Endothelial cell of umbilical vein (primary cell): ENCODE results near the gene TOPORS. TPM values are rescaled to one million over a fixed set of nuclear protein-coding genes. Genes with fewer than 3 reads are reported as not detected.

Source experiments
- BruUV-seq: library from RNA; stranded (reverse); fragments of 400-500 nt; replicated peaks from 2 replicates; lab custom pipeline; 2021; lab: Mats Ljungman, UMichigan
- CTCF ChIA-PET: fragments of 300-600, 350-600 bp; sonication (Branson Sonifier 250); formaldehyde crosslinking; loops from one replicate; lab custom pipeline; 2021; ENCODE audit warnings: antibody characterized with exemption, inconsistent platforms; lab: Charles Lee
- POLR2A ChIA-PET: fragments of 300-600, 350-600 bp; sonication (Branson Sonifier 250); formaldehyde crosslinking; loops from one replicate; lab custom pipeline; 2021; ENCODE audit warnings: antibody characterized with exemption, inconsistent platforms; lab: Charles Lee
- DNase-seq: peaks from one replicate; pipeline ENCODE4 v3.0.0-alpha.2; 2011; ENCODE audit warnings: low read depth, low spot score
- FAIRE-seq: peaks from 2 replicates; lab custom pipeline; 2011; peaks lifted over from hg19 to GRCh38; lab: Jason Lieb, UNC
- H2AFZ ChIP-seq: 2 replicates; pipeline ENCODE4 v1.6.0; 2012; ENCODE audit warnings: low read depth, low read length, control low read depth, inconsistent platforms
- H3K27ac ChIP-seq: 2 replicates; pipeline ENCODE4 v1.5.1; 2011; ENCODE audit warnings: low read depth, mild to moderate bottlenecking, control low read depth, low read length, moderate library complexity; ENCODE audit not compliant: insufficient read depth
- H3K27me3 ChIP-seq, 2 experiments: 2 replicates each; pipeline versions ENCODE4 v1.6.0 to v1.6.1; 2011; ENCODE audit warnings: low read length in 2 of 2, mixed read lengths in 1 of 2; ENCODE audit not compliant: control insufficient read depth in 2 of 2, insufficient read depth in 2 of 2
- H3K36me3 ChIP-seq, 2 experiments: 2 replicates in 1 of 2; 3 replicates in 1 of 2; pipeline ENCODE4 v1.5.1; 2011; ENCODE audit warnings: low read length in 2 of 2, mild to moderate bottlenecking in 1 of 2, moderate library complexity in 1 of 2; ENCODE audit not compliant: control insufficient read depth in 2 of 2, insufficient read depth in 2 of 2; ENCODE audit errors: extremely low read depth in 1 of 2
- H3K4me1 ChIP-seq: 3 replicates; pipeline ENCODE4 v1.5.1; 2011; ENCODE audit warnings: mild to moderate bottlenecking, low read length; ENCODE audit not compliant: control insufficient read depth, insufficient read depth; ENCODE audit errors: extremely low read depth
- H3K4me2 ChIP-seq: 2 replicates; pipeline ENCODE4 v1.6.1; 2011; ENCODE audit warnings: low read length, control low read depth, mixed read lengths; ENCODE audit not compliant: insufficient read depth
- H3K4me3 ChIP-seq, 3 experiments: fragments of 200-600 bp in 1 of 3; sonication (generic), shearing (Covaris generic) in 1 of 3; replicated peaks in 1 of 3; 2 replicates each; pipeline ENCODE4 v1.5.1; 2011 to 2016; ENCODE audit warnings: control low read depth in 3 of 3, low read length in 3 of 3, mild to moderate bottlenecking in 2 of 3, inconsistent platforms in 1 of 3, low read depth in 1 of 3, moderate library complexity in 1 of 3; ENCODE audit not compliant: insufficient read depth in 1 of 3
- H3K79me2 ChIP-seq: 2 replicates; pipeline ENCODE4 v1.6.0; 2012; ENCODE audit warnings: low read length, inconsistent platforms; ENCODE audit not compliant: control insufficient read depth, insufficient read depth
- H3K9ac ChIP-seq: replicated peaks from 2 replicates; pipeline ENCODE3; 2011; ENCODE audit warnings: low read length, control low read depth; ENCODE audit not compliant: insufficient read depth; ENCODE audit errors: extremely low read depth
- H3K9me1 ChIP-seq: replicated peaks from 3 replicates; pipeline ENCODE4 v1.6.0; 2011; ENCODE audit warnings: mild to moderate bottlenecking, low read length; ENCODE audit not compliant: control insufficient read depth, insufficient read depth; ENCODE audit errors: extremely low read depth
- H3K9me3 ChIP-seq: replicated peaks from 2 replicates; pipeline ENCODE4 v1.5.1; 2012; ENCODE audit warnings: low read length, inconsistent platforms; ENCODE audit not compliant: control insufficient read depth, insufficient read depth
- H4K20me1 ChIP-seq: replicated peaks from 2 replicates; pipeline ENCODE3; 2011; ENCODE audit warnings: mild to moderate bottlenecking, low read length; ENCODE audit not compliant: control insufficient read depth, insufficient read depth; ENCODE audit errors: extremely low read depth
- EZH2 ChIP-seq: IDR thresholded peaks from 2 replicates; pipeline ENCODE4 v1.6.1; 2012; ENCODE audit warnings: borderline replicate concordance, low read depth, mild to moderate bottlenecking, moderate library complexity, low read length, inconsistent platforms; ENCODE audit not compliant: severe bottlenecking
- FOS ChIP-seq: IDR thresholded peaks from 2 replicates; pipeline ENCODE4 v1.6.1; 2011; ENCODE audit warnings: mild to moderate bottlenecking, low read length, moderate library complexity, borderline replicate concordance; ENCODE audit not compliant: insufficient read depth
- GATA2 ChIP-seq: IDR thresholded peaks from 2 replicates; pipeline ENCODE4 v1.7.0; 2011; ENCODE audit warnings: low read depth, mild to moderate bottlenecking, moderate library complexity, mixed read lengths, low read length; ENCODE audit not compliant: insufficient read length, insufficient read depth
- JUN ChIP-seq: IDR thresholded peaks from 2 replicates; pipeline ENCODE4 v1.6.1; 2011; ENCODE audit warnings: borderline replicate concordance, low read depth; ENCODE audit not compliant: insufficient read length, insufficient read depth
- MYC ChIP-seq: IDR thresholded peaks from one replicate; pipeline ENCODE4 v1.6.1; 2011; ENCODE audit warnings: mild to moderate bottlenecking, low read depth, low read length
- POLR2A ChIP-seq: IDR thresholded peaks from 2 replicates; pipeline ENCODE4 v1.6.1; 2012; ENCODE audit warnings: low read depth, mild to moderate bottlenecking, control low read depth, low read length
- POLR2AphosphoS5 ChIP-seq: IDR thresholded peaks from 2 replicates; pipeline ENCODE4 v1.6.1; 2012; ENCODE audit warnings: low read depth, mild to moderate bottlenecking, control low read depth, low read length, moderate library complexity; ENCODE audit not compliant: insufficient read depth
- dilution Hi-C: fragments of 300-500 bp; cut with MboI; formaldehyde crosslinking; loops from one replicate; pipeline ENCODE4 v1.15.0; 2019; ENCODE audit warnings: low sequenced_read_pairs; ENCODE audit not compliant: extremely low pct_ligation_motif_present
- intact Hi-C: fragments of 100-400 bp; cut with micrococcal nuclease; formaldehyde crosslinking; loops from one replicate; pipeline ENCODE4 v1.10.0; 2022
- polyA plus RNA-seq, 4 experiments: library from polyadenylated mRNA; depleted of rRNA in 3 of 4; stranded (reverse) in 3 of 4; unstranded in 1 of 4; fragments of >200 nt; gene quantifications; 2 replicates each; pipeline versions ENCODE4 v1.2.1 to v1.2.3, GENCODE V29; 2011 to 2012; ENCODE audit warnings: missing spikeins in 1 of 4
- total RNA-seq: library from RNA; stranded (reverse); gene quantifications from 2 replicates; pipeline ENCODE4 v1.2.3, GENCODE V29; 2021
- TF ChIP-seq, protein P1 (sequence below): IDR thresholded peaks from 2 replicates; pipeline ENCODE4 v1.6.1; 2011; ENCODE audit not compliant: insufficient read depth, insufficient read length
- TF ChIP-seq, protein P2 (sequence below), 2 donors: IDR thresholded peaks; 1 replicate in 1 of 2; 2 replicates in 1 of 2; pipeline ENCODE4 v1.5.1; 2011; ENCODE audit warnings: low read length in 2 of 2, mild to moderate bottlenecking in 2 of 2, moderate library complexity in 2 of 2, control low read depth in 1 of 2, inconsistent platforms in 1 of 2, low read depth in 1 of 2; ENCODE audit not compliant: insufficient read depth in 1 of 2; ENCODE audit errors: extremely low read depth in 1 of 2

The TOPORS gene
- total and polyA plus RNA-seq, 2 donors (not counting 3 experiments of a cell fraction or from before 2014, with no cell fraction given) = 6.1 to 16.2 TPM

DNA sequence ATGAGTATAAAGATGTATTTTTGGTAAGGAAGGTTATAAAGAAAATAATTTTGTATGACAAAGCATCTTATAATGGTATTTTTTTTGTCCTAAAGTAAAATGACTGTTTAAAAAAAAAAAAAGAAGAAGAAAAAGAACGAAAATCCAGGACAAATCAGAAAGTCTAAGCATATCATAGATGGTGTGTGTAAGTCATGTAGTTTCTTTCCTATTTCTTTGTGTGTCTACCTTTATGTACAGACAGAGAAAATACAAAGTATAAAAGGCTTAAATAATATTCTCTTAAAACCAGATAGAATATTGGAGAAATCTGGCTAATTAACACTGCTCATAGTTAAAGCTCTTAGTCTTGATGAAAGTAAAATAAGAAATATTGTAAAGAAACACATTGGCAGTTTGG, 34.1 kb downstream of the TOPORS start:
- dilution Hi-C loops = no loop called here
- CTCF ChIA-PET = no interaction called here

More for the DNA sequence above, 34.1 kb downstream of the TOPORS start:
- no peak overlapping the region for H2AFZ ChIP-seq
- no peaks in the 10 kb centered on the region for H3K9me3 ChIP-seq
- no peak overlapping the region for H3K4me2 ChIP-seq
- H3K9me1 ChIP-seq = no peaks in the 10 kb centered on the region
- DNase-seq = no peak
- no peak for FAIRE-seq
- no peaks in the 10 kb centered on the region for H3K27me3 ChIP-seq
- TF ChIP-seq, protein P1, sequence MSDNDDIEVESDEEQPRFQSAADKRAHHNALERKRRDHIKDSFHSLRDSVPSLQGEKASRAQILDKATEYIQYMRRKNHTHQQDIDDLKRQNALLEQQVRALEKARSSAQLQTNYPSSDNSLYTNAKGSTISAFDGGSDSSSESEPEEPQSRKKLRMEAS = no peak
- TF ChIP-seq GATA2 = no peak
- TF ChIP-seq MYC = no peak
- TF ChIP-seq, protein P2, sequence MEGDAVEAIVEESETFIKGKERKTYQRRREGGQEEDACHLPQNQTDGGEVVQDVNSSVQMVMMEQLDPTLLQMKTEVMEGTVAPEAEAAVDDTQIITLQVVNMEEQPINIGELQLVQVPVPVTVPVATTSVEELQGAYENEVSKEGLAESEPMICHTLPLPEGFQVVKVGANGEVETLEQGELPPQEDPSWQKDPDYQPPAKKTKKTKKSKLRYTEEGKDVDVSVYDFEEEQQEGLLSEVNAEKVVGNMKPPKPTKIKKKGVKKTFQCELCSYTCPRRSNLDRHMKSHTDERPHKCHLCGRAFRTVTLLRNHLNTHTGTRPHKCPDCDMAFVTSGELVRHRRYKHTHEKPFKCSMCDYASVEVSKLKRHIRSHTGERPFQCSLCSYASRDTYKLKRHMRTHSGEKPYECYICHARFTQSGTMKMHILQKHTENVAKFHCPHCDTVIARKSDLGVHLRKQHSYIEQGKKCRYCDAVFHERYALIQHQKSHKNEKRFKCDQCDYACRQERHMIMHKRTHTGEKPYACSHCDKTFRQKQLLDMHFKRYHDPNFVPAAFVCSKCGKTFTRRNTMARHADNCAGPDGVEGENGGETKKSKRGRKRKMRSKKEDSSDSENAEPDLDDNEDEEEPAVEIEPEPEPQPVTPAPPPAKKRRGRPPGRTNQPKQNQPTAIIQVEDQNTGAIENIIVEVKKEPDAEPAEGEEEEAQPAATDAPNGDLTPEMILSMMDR (IDR thresholded peaks at IDR 0.05; ENCODE audit: extremely low read depth in 1 of 2, insufficient read depth in 1 of 2, low read depth in 1 of 2, low read length in 2 of 2) = no peak
- no peak for TF ChIP-seq EZH2
- TF ChIP-seq POLR2AphosphoS5 = no peak
- TF ChIP-seq POLR2A = no peak
- TF ChIP-seq JUN = no peak
- TF ChIP-seq FOS = no peak
- H3K4me1 ChIP-seq = no peaks in the 10 kb centered on the region
- no peaks in the 10 kb centered on the region for H3K36me3 ChIP-seq
- intact Hi-C loops = no loop called here
- H3K79me2 ChIP-seq = peaks cover 9% of the 10 kb centered on the region
- POLR2A ChIA-PET = no interaction called here
- no peak overlapping the region for H3K27ac ChIP-seq
- no peak overlapping the region for H3K9ac ChIP-seq
- no peak overlapping the region for H3K4me3 ChIP-seq
- H4K20me1 ChIP-seq = no peaks in the 10 kb centered on the region
- no TSS peak for BruUV-seq
